Panc1 (cell line): ENCODE results near the gene MARK2. TPM values are rescaled to one million over a fixed set of nuclear protein-coding genes. Genes with fewer than 3 reads are reported as not detected.

ENCODE experiments used
- ATAC-seq: fragments of 200-7000 bp; cut with Tn5 transposase; 2 replicates; pipeline ENCODE4 v1.9.1; 2020; ENCODE audit warnings: mild to moderate bottlenecking, moderate library complexity
- BruUV-seq: library from RNA; stranded (reverse); fragments of 400-500 nt; replicated peaks from 2 replicates; lab custom pipeline; 2021; lab: Mats Ljungman, UMichigan
- CTCF ChIA-PET: fragments of 300-600 bp; sonication (Branson Sonifier 250); formaldehyde crosslinking; loops from one replicate; lab custom pipeline; 2022; ENCODE audit warnings: antibody characterized with exemption; lab: Charles Lee
- POLR2A ChIA-PET: fragments of 300-600 bp; sonication (Branson Sonifier 250); formaldehyde crosslinking; loops from one replicate; lab custom pipeline; 2022; ENCODE audit warnings: antibody characterized with exemption; lab: Charles Lee
- DNase-seq: peaks from one replicate; pipeline ENCODE4 v3.0.0-alpha.2; 2010; ENCODE audit warnings: low read depth, low spot score
- H3K27ac ChIP-seq: 2 replicates; pipeline ENCODE4 v1.5.1; 2011; ENCODE audit warnings: mild to moderate bottlenecking, low read length, inconsistent platforms
- H3K27me3 ChIP-seq: fragments of 200-500 bp; sonication (Bioruptor generic); 2 replicates; pipeline ENCODE4 v1.6.0; 2014; ENCODE audit warnings: low read length, inconsistent platforms; ENCODE audit not compliant: control insufficient read depth, insufficient read depth
- H3K36me3 ChIP-seq: fragments of 200-500 bp; sonication (Bioruptor generic); 2 replicates; pipeline ENCODE4 v1.5.1; 2014; ENCODE audit warnings: inconsistent platforms, mild to moderate bottlenecking, low read length, moderate library complexity; ENCODE audit not compliant: control insufficient read depth, insufficient read depth
- H3K4me1 ChIP-seq: 2 replicates; pipeline ENCODE4 v1.5.1; 2011; ENCODE audit warnings: inconsistent platforms, mild to moderate bottlenecking, low read length, moderate library complexity; ENCODE audit not compliant: control insufficient read depth, insufficient read depth
- H3K4me3 ChIP-seq, 2 experiments: 2 replicates each; pipeline ENCODE4 v1.5.1; 2011 to 2012; ENCODE audit warnings: low read depth in 2 of 2, low read length in 2 of 2, mild to moderate bottlenecking in 2 of 2, inconsistent platforms in 1 of 2, moderate library complexity in 1 of 2
- H3K9me3 ChIP-seq: fragments of 200-500 bp; sonication (Bioruptor generic); 2 replicates; pipeline ENCODE4 v1.5.1; 2014; ENCODE audit warnings: low read depth, mild to moderate bottlenecking, inconsistent platforms, low read length, moderate library complexity; ENCODE audit not compliant: control insufficient read depth, insufficient read depth
- POLR2AphosphoS5 ChIP-seq: IDR thresholded peaks from 2 replicates; pipeline ENCODE4 v1.6.1; 2012; ENCODE audit warnings: mild to moderate bottlenecking, low read depth, low read length, moderate library complexity
- SIN3A ChIP-seq: IDR thresholded peaks from 2 replicates; pipeline ENCODE4 v1.6.1; 2012; ENCODE audit warnings: low read depth, mild to moderate bottlenecking, low read length, moderate library complexity, borderline replicate concordance; ENCODE audit not compliant: insufficient read depth
- TCF7L2 ChIP-seq: IDR thresholded peaks from 2 replicates; pipeline ENCODE4 v1.6.1; 2011; ENCODE audit warnings: mild to moderate bottlenecking, low read depth, low read length, inconsistent platforms
- in situ Hi-C: cut with HindIII; loops from 2 replicates; pipeline ENCODE4 v1.10.0; 2016; ENCODE audit warnings: low sequenced_read_pairs, low pct_unique_long_range_greater_than_20kb
- intact Hi-C: fragments of 100-400 bp; cut with micrococcal nuclease; formaldehyde crosslinking; loops from one replicate; pipeline ENCODE4 v1.10.0; 2022; ENCODE audit not compliant: unreplicated experiment
- total RNA-seq: library from RNA; stranded (reverse); gene quantifications from one replicate; pipeline ENCODE4 v1.2.1, GENCODE V29; 2021; ENCODE audit not compliant: unreplicated experiment
- TF ChIP-seq, protein P1 (sequence below), 2 experiments: IDR thresholded peaks; 2 replicates each; pipeline ENCODE4 v1.6.1; 2011 to 2012; ENCODE audit warnings: low read depth in 2 of 2, control low read depth in 1 of 2, low read length in 1 of 2, mild to moderate bottlenecking in 1 of 2, moderate library complexity in 1 of 2; ENCODE audit not compliant: insufficient read depth in 1 of 2
- TF ChIP-seq, protein P2 (sequence below): fragments of 450-650 bp; IDR thresholded peaks from 2 replicates; pipeline ENCODE4 v1.5.1; 2017; ENCODE audit warnings: mild to moderate bottlenecking

MARK2 gene
- total RNA-seq, 1 experiment from 2014 or later: 41.1 TPM

DNA sequence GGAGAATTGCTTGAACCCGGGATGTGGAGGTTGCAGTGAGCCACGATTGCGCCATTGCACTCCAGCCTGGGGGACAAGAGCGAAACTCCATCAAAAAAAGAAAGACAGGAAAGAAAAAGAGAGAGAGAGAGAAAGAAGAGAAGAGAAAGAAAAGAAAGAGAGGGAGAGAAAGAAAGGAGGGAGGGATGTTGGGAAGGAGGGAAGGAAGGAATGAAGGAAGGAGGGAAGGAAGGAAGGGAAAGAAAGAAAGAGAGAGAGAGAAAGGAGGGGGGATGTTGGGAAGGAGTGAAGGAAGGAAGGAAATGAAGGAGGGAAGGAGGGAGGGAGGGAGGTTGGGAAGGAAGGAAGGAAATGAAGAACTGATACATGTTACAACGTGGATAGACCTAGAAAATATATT, 38.0 kb upstream of the MARK2 start:
- no peak overlapping the region for H3K27ac ChIP-seq
- no peak overlapping the region for H3K4me3 ChIP-seq
- DNase-seq: no peak
- BruUV-seq: no TSS peak
- POLR2A ChIA-PET: no interaction called here
- intact Hi-C loops: no loop called here
- peaks cover 19% of the 10 kb centered on the region for H3K4me1 ChIP-seq
- in situ Hi-C loops: no loop called here
- TF ChIP-seq, protein P1, sequence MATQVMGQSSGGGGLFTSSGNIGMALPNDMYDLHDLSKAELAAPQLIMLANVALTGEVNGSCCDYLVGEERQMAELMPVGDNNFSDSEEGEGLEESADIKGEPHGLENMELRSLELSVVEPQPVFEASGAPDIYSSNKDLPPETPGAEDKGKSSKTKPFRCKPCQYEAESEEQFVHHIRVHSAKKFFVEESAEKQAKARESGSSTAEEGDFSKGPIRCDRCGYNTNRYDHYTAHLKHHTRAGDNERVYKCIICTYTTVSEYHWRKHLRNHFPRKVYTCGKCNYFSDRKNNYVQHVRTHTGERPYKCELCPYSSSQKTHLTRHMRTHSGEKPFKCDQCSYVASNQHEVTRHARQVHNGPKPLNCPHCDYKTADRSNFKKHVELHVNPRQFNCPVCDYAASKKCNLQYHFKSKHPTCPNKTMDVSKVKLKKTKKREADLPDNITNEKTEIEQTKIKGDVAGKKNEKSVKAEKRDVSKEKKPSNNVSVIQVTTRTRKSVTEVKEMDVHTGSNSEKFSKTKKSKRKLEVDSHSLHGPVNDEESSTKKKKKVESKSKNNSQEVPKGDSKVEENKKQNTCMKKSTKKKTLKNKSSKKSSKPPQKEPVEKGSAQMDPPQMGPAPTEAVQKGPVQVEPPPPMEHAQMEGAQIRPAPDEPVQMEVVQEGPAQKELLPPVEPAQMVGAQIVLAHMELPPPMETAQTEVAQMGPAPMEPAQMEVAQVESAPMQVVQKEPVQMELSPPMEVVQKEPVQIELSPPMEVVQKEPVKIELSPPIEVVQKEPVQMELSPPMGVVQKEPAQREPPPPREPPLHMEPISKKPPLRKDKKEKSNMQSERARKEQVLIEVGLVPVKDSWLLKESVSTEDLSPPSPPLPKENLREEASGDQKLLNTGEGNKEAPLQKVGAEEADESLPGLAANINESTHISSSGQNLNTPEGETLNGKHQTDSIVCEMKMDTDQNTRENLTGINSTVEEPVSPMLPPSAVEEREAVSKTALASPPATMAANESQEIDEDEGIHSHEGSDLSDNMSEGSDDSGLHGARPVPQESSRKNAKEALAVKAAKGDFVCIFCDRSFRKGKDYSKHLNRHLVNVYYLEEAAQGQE (IDR thresholded peaks at IDR 0.05; ENCODE audit: insufficient read depth in 1 of 2, low read depth in 2 of 2, low read length in 1 of 2): no peak
- TF ChIP-seq SIN3A (no peak), POLR2AphosphoS5 (no peak)
- ATAC-seq: no peak
- H3K36me3 ChIP-seq: no peaks in the 10 kb centered on the region
- H3K27me3 ChIP-seq: no peaks in the 10 kb centered on the region
- CTCF ChIA-PET: no interaction called here
- H3K9me3 ChIP-seq: no peaks in the 10 kb centered on the region

DNA sequence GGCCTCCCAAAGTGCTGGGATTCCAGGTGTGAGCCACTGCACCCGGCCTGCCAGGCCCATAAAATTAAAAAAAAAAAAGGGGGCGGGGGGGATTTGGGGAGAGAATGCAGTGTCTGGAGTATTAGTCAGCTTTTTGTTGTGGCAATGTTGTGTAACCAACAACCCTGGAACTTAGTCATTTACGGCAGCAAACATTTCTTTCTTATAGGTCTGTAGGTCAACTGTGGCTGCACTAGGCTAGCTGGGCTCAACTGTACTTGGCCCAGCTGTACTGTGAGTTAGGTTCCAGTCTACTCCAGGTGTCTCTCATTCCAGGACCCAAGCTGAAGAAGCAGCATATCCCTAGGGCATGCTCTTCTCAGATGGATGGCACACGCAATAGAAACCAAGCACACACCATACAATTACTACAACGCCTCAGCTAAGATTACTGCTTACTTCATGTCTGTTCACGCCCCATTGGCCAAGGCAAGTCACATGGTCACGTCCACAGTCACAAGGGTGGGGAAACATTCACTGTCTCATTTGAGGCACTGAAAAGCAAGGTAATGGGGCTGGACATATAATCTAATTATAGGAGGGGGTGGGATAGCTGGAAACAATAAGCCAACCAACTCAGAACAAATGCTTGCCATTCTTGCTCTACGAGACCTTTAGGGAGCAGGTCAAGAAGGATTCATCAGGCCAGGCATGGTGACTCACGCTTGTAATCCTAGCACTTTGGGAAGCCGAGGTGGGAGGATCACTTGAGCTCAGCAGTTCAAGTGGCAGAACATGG, 36.1 kb upstream of the MARK2 start:
- CTCF ChIA-PET: interaction anchor here (0.6 to 1.1 kb wide), 2 partner anchors 8 to 143 kb away, joined by 3 to 8 read pairs; no protein-coding TSS in a partner anchor
- no peaks in the 10 kb centered on the region for H3K9me3 ChIP-seq
- peak overlapping the region; percentile 55 for H3K27ac ChIP-seq
- H3K27me3 ChIP-seq: no peaks in the 10 kb centered on the region
- DNase-seq (peak; percentile 67), ATAC-seq (peak; percentile 83)
- no peaks in the 10 kb centered on the region for H3K36me3 ChIP-seq
- H3K4me3 ChIP-seq: no peak overlapping the region
- POLR2A ChIA-PET: interaction anchor here (0.6 kb wide), 1 partner anchor 10 kb away, joined by 4 read pairs; no protein-coding TSS in a partner anchor
- BruUV-seq: no TSS peak
- TF ChIP-seq POLR2AphosphoS5 (no peak), TCF7L2 (no peak), SIN3A (no peak)
- TF ChIP-seq, protein P2, sequence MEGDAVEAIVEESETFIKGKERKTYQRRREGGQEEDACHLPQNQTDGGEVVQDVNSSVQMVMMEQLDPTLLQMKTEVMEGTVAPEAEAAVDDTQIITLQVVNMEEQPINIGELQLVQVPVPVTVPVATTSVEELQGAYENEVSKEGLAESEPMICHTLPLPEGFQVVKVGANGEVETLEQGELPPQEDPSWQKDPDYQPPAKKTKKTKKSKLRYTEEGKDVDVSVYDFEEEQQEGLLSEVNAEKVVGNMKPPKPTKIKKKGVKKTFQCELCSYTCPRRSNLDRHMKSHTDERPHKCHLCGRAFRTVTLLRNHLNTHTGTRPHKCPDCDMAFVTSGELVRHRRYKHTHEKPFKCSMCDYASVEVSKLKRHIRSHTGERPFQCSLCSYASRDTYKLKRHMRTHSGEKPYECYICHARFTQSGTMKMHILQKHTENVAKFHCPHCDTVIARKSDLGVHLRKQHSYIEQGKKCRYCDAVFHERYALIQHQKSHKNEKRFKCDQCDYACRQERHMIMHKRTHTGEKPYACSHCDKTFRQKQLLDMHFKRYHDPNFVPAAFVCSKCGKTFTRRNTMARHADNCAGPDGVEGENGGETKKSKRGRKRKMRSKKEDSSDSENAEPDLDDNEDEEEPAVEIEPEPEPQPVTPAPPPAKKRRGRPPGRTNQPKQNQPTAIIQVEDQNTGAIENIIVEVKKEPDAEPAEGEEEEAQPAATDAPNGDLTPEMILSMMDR: no peak
- TF ChIP-seq, protein P1 (IDR thresholded peaks at IDR 0.05; ENCODE audit: insufficient read depth in 1 of 2, low read depth in 2 of 2, low read length in 1 of 2): no peak
- in situ Hi-C loops (no loop called here), intact Hi-C loops (no loop called here)
- H3K4me1 ChIP-seq: peaks cover 19% of the 10 kb centered on the region
